HK-2 (cell line): ENCODE results near the gene DAB1.

Source experiments
- DNase-seq: peaks from one replicate; pipeline ENCODE4 v3.0.0-alpha.2; 2018; ENCODE audit not compliant: unreplicated experiment

DAB1 gene

GRCh38 chr1:57316861-57317260, 107.0 kb downstream of the DAB1 start:
- no peak for DNase-seq

GRCh38 chr1:57316291-57316690, 107.6 kb downstream of the DAB1 start:
- DNase-seq = no peak

DNA sequence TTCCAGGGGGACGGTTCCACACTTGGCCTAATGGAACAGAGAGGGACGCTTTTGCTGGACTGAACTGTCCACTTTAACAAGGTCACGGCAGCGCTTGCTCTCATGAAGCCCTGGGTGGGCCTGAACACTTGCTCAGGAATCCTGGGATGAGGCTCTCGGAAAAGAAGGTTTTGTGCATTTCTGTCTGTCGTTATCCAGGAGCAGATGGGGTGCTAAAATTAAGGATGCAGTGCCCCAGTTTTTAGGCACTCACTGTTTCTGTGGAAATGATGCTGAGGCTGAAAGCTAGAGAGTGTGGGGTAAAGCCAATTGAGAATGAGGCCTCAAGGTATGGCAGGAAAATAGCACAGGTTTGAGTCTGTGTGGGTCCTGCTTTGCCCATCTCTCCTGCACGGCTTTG, 111.0 kb downstream of the DAB1 start:
- DNase-seq = no peak

GRCh38 chr1:57311411-57311810, 112.4 kb downstream of the DAB1 start:
- no peak for DNase-seq

- DNase-seq = no peak
Observed at GRCh38 chr1:57311006-57311405, 112.9 kb downstream of the DAB1 start.

DNA sequence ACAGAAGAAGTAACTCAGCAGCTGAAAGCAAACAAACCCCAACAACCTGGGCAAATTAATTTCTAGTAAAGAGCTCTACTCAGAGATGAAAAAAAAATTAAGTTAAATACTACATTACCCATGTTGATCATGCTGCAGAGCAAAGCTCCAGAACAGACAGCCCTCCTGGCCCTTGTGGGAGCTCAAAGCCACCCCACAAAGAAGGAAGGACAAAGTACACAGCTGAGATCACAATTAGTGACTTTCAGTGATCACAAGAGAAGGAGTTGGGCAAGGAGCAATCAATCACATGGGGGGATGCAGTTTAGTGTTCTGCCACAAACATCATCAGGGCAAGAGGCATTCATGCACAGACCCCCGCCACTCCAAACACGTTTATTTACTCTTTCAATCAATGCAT, 114.2 kb downstream of the DAB1 start:
- DNase-seq = no peak

GRCh38 chr1:57307392-57308170, 116.3 kb downstream of the DAB1 start:
- no peak for DNase-seq

- no peak for DNase-seq
Observed at GRCh38 chr1:57304591-57304990, 119.3 kb downstream of the DAB1 start.

DNA sequence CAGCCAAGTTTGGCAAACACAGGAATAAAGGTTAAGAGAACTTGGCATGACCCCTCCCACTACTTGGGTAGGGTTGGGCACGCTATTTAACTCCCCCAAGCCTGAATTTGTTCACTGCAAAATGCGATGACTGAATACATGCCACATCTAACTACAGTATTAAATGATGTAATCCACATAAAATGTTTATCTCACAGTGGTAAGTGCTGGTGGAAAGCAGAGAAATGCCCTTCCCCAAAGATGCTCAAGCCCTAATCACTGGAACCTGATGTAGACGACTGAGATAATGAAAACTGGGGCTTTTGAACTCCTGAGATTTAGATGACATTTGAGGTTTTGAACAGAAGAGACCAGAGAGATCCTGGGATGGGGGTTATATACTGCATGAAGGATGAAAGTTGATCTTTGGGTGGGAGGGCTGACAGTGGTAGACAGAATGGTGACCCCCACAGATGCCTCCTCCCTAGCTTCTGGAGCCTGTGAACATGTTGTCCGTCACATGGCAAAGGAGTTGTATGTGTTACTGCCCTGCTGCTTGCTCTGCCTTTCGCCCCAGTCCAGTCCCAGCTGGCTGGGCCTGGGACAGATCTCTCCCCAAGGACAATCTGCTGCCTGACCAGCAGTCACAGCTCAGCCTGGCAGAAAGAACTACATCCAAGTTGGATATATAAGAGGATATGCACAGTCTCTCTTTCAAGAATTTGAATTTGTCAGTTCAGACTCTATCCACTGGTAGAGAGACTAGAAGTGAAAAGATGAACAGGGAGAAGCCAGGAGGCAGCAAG, 120.9 kb downstream of the DAB1 start:
- no peak for DNase-seq

DNA sequence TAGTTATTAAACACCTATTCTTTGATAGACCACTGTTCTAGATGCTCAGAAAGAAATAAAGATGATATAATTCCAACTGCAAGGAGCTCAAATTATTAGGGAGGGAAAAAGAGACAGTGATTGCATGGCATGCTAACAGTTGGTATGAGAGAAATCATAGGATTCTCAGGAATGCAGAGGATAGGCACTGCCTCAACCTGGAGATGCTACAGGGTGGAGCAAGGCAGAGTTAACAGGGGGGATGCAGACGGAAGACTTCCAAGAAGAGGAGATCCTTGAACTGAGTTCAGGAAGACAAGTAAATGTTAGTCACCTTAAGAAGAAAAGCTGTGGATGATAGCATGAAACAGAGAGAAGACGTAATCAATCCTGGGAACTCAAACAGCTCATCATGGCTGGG, 123.7 kb downstream of the DAB1 start:
- DNase-seq = no peak

- no peak for DNase-seq
Observed at GRCh38 chr1:57296726-57297250, 127.1 kb downstream of the DAB1 start.

GRCh38 chr1:57295326-57295725, 128.5 kb downstream of the DAB1 start:
- DNase-seq = no peak

DNA sequence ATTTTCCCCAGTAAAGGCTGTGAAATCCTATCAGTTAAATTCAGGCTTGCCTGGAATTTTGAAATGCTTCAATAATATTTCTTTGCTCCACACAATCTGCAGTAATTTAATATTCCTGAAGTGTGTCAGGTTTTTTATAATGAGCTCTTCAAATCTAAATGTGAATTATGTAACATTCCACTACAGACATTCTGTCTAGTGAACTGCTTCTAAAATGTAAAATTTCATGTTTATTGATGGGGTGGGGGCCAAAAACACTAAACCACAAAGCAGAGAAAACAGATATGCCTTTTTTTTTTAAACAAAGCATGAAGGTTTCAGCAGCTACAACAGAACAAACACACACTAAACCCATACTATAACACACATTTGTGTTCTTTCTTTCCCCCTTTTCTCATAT, 129.7 kb downstream of the DAB1 start:
- no peak for DNase-seq

DNA sequence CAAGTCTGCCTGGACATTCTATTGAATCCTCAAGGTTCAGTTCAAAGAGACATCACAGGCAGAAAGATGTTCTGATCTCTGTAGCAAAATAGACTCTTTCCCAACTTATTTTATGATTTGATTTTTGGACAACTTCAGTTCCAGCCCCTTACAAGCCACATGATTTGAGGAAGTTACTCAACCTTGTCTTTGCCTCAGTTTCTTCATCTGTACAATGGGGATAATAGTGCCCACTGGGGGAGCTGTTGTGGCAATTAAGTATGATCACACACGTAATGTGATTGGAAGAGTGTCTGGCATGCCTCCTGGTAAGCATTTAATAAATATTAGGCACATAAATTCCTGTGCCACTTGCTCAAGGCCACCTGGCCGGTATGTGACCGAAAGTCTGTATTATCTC, 130.6 kb downstream of the DAB1 start:
- no peak for DNase-seq

GRCh38 chr1:57289781-57290180, 134.1 kb downstream of the DAB1 start:
- DNase-seq = no peak

DNA sequence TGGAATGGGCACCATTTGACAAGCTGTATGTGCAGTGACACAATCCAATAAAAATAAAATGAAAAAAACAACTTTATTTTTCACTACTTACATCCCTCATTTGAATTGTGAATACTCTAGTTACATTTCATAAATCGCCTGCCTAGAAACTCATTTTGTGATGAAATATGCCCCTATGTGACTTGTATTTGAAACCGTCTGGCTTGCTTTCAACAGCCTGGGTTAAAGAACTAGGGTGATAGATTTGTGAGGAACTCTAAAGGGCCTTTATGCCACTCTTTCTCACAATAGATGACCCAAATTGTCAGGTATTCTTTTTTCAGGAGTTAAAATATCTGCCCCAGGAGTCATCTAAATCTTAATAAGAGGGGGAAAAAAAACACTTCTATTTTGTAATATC, 137.9 kb downstream of the DAB1 start:
- no peak for DNase-seq

DNA sequence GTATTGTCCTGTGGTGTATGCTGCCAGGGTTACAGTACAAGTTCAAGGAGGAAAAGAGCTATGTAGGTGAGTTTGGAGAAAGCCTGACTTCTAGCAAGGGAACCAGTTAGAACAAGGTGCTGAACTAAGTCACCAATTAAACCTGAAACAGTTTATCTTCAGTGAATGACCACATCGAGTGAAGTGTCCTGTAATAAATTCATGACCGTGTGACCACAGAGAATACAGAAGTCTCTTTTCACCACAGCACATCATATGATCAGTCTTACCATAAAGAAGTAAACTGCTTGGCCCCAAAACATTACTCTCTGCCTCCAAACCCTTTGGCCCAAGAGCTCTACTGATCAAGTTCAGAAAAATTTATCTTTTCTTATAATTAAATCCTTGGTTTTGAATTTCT, 141.4 kb downstream of the DAB1 start:
- DNase-seq = no peak

- DNase-seq = no peak
Observed at GRCh38 chr1:57281324-57281723, 142.5 kb downstream of the DAB1 start.

DNA sequence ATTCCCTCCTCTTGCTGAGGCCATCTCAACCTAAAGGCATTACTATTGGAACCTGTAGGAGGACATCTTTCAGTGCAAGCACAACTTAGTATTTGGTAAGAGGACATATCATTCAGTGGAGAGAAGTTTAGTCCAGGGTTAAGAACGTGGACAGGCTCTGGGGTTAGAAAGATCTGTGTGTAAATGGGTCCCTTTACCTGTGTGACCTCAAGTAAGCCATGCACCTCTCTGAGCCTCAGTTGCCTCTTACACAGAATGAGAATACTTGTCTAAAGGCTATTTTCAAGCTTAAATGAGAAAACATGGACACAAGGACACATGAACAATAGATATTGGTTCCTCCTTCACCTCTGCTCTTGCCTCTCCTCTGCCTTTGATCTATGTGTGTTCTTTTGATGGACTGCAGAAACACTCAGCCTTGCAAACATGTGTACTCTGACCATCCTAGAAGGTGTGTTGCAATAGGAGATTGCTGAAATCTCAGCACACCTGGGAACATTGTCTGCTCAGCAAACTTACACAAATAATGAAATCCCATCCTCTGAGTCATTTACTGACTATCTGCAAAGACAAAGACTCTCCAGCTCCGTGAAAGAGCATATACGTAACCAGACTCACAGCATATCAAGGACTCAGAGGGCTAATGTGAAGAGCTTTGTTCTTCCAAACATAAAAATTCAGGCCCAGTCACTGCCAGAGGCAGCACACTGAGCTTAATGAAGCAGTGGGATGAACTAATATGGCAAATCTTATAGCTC, 143.8 kb downstream of the DAB1 start:
- no peak for DNase-seq

DNA sequence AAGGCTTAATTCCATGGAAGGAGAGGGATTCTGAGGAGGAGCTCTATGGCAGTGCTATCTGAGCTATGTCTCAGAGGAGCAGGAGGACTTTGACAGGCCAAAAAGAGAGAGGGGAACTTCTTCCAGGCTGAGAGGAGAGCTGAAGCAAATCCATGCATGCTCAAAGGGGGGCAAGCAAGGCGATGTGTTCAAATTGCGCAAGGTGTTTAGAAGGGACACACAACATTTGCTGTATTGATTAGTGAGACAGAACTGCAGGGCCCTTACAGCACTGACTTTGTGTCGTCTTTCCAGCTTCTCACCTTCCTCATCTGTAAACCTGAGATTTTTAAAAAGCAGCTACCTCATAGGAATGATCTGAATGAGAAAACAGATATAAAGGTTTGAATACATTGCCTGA, 145.3 kb downstream of the DAB1 start:
- DNase-seq = no peak

- DNase-seq = no peak
Observed at GRCh38 chr1:57277681-57278080, 146.2 kb downstream of the DAB1 start.

- DNase-seq = no peak
Observed at GRCh38 chr1:57276918-57277317, 146.9 kb downstream of the DAB1 start.
